Hepatocyte (in vitro differentiated cells): Measurements from ENCODE around the gene SCFD2. TPM values are rescaled to one million over a fixed set of nuclear protein-coding genes. Genes with fewer than 3 reads are reported as not detected.
"Not testable (repeated sequence)": the region's sequence is repeated elsewhere in the genome, so short reads cannot be mapped to it uniquely, and the experiment has no call there.

Experiments used
- DNase-seq: peaks from one replicate; pipeline ENCODE4 v3.0.0-alpha.2; 2016; ENCODE audit warnings: low spot score
- H2AFZ ChIP-seq: fragments of 200-600 bp; sonication (generic); 2 replicates; pipeline ENCODE4 v1.6.0; 2016; ENCODE audit warnings: antibody characterized with exemption, mild to moderate bottlenecking
- H3K27ac ChIP-seq: fragments of 200-600 bp; sonication (generic); 2 replicates; pipeline ENCODE4 v1.5.1; 2016; ENCODE audit warnings: mild to moderate bottlenecking
- H3K27me3 ChIP-seq: fragments of 200-600 bp; sonication (generic); 2 replicates; pipeline ENCODE4 v1.6.1; 2016
- H3K36me3 ChIP-seq: fragments of 200-600 bp; sonication (generic); replicated peaks from 2 replicates; pipeline ENCODE4 v1.5.1; 2016; ENCODE audit warnings: low read depth; ENCODE audit not compliant: insufficient read depth
- H3K4me1 ChIP-seq: fragments of 200-600 bp; sonication (generic); 2 replicates; pipeline ENCODE4 v1.5.1; 2016; ENCODE audit warnings: mild to moderate bottlenecking, moderate library complexity; ENCODE audit not compliant: insufficient read depth
- H3K4me2 ChIP-seq: fragments of 200-600 bp; sonication (generic); 2 replicates; pipeline ENCODE4 v1.6.0; 2016
- H3K4me3 ChIP-seq: fragments of 200-600 bp; sonication (generic); 2 replicates; pipeline ENCODE4 v1.5.1; 2016; ENCODE audit warnings: mild to moderate bottlenecking
- H3K79me2 ChIP-seq: fragments of 200-600 bp; sonication (generic); 2 replicates; pipeline ENCODE4 v1.6.0; 2017; ENCODE audit warnings: mild to moderate bottlenecking
- H3K9me2 ChIP-seq: fragments of 200-600 bp; sonication (generic); replicated peaks from 2 replicates; pipeline ENCODE4 v1.6.0; 2017; ENCODE audit warnings: mild to moderate bottlenecking; ENCODE audit not compliant: insufficient read depth
- H3K9me3 ChIP-seq: fragments of 200-600 bp; sonication (generic); 2 replicates; pipeline ENCODE4 v1.5.1; 2016; ENCODE audit warnings: low read depth, mild to moderate bottlenecking
- H4K20me1 ChIP-seq: fragments of 200-600 bp; sonication (generic); 2 replicates; pipeline ENCODE4 v1.6.0; 2016; ENCODE audit warnings: mild to moderate bottlenecking; ENCODE audit not compliant: insufficient read depth, poor library complexity, severe bottlenecking
- EZH2 ChIP-seq: fragments of 200-600 bp; sonication (generic); IDR thresholded peaks from 2 replicates; pipeline ENCODE4 v1.6.1; 2016; ENCODE audit warnings: antibody characterized with exemption, mild to moderate bottlenecking, borderline replicate concordance
- EZH2phosphoT487 ChIP-seq: fragments of 200-600 bp; sonication (generic); IDR thresholded peaks from one replicate; pipeline ENCODE4 v1.6.1; 2018; ENCODE audit warnings: antibody characterized with exemption, mild to moderate bottlenecking, low read depth, moderate library complexity; ENCODE audit not compliant: unreplicated experiment, severe bottlenecking
- WGBS: methylation state at CpG from one replicate; pipeline ENCODE4 v1.1.6; 2016; ENCODE audit warnings: low lambda C conversion rate; ENCODE audit errors: missing lambda C conversion rate; 5-methylcytosine and 5-hydroxymethylcytosine counted together
- polyA plus RNA-seq: library from polyadenylated mRNA; unstranded; fragments of >200 nt; fragmentation: Nextera tagmentation; extraction: Ambion mirVana; gene quantifications from 2 replicates; pipeline ENCODE4 v1.2.1, GENCODE V29; 2016
- total RNA-seq: library from RNA; depleted of rRNA; stranded (reverse); fragments of >200 nt; gene quantifications from 2 replicates; pipeline ENCODE4 v1.2.3, GENCODE V29; 2014
- TF ChIP-seq, protein P1 (sequence below): fragments of 200-600 bp; sonication (generic); IDR thresholded peaks from 2 replicates; pipeline ENCODE4 v1.5.1; 2016; ENCODE audit warnings: antibody characterized with exemption, mild to moderate bottlenecking; ENCODE audit not compliant: poor library complexity

SCFD2 gene
- total and polyA plus RNA-seq, 2 experiments from 2014 or later = 8.4 to 15.7 TPM

DNA sequence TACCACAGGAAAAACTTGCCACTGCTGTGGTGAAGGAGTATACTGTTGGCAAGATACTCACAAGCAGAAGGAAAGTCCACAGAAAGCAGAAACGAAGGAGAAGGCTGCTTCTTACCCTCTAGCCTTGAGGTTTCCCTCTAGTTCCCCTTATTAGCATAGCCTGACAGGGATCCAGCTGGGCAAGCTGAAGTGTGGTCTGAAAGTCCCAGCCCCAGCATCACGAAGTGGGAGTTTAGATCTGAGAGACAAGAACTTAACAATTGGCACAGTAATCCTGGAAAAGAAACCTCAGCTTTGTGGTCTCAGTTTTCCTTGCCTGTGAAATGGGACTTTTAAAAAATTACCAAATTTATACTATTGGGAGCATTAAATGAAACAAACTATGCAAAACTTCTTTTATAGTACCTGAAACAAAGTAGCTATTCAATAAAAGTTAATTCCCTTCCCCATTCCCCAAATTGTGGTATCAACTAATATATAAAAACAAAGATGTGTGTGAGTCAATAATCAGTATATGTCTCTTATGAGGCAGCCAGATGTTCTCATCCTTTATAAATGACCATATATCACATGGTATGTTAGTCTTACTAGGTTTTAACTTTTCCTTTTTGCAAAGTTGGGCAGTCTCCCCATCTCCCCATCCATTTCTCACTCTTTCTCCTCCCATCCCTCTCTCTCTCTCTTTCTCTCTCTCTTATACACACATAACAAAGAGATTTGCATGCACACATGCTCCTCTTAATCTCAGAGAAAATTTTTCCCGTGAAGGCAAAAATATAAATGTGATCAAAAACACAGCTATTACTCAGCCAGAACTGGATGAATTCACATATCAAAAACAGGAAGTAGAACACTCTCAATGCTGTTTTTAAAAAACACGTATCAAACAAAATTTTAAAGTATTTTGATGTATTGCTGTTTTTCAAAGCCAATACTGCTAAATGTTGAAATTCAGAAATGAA lies 57.8 kb downstream of the SCFD2 start:
- no peak overlapping the region for H3K4me3 ChIP-seq
- no peaks in the 10 kb centered on the region for H3K9me2 ChIP-seq
- no peak overlapping the region for H3K27ac ChIP-seq
- H3K4me2 ChIP-seq = no peak overlapping the region
- H3K4me1 ChIP-seq = no peaks in the 10 kb centered on the region
- TF ChIP-seq, protein P1, sequence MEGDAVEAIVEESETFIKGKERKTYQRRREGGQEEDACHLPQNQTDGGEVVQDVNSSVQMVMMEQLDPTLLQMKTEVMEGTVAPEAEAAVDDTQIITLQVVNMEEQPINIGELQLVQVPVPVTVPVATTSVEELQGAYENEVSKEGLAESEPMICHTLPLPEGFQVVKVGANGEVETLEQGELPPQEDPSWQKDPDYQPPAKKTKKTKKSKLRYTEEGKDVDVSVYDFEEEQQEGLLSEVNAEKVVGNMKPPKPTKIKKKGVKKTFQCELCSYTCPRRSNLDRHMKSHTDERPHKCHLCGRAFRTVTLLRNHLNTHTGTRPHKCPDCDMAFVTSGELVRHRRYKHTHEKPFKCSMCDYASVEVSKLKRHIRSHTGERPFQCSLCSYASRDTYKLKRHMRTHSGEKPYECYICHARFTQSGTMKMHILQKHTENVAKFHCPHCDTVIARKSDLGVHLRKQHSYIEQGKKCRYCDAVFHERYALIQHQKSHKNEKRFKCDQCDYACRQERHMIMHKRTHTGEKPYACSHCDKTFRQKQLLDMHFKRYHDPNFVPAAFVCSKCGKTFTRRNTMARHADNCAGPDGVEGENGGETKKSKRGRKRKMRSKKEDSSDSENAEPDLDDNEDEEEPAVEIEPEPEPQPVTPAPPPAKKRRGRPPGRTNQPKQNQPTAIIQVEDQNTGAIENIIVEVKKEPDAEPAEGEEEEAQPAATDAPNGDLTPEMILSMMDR = no peak
- no peak for TF ChIP-seq EZH2phosphoT487
- no peak for TF ChIP-seq EZH2
- 82% methylated on average over 4 of the region's 4 CpGs for WGBS
- H3K79me2 ChIP-seq = no peaks in the 10 kb centered on the region
- no peaks in the 10 kb centered on the region for H3K27me3 ChIP-seq
- no peaks in the 10 kb centered on the region for H3K9me3 ChIP-seq
- no peak for DNase-seq
- no peaks in the 10 kb centered on the region for H3K36me3 ChIP-seq
- H2AFZ ChIP-seq = no peak overlapping the region
- H4K20me1 ChIP-seq = no peaks in the 10 kb centered on the region

DNA sequence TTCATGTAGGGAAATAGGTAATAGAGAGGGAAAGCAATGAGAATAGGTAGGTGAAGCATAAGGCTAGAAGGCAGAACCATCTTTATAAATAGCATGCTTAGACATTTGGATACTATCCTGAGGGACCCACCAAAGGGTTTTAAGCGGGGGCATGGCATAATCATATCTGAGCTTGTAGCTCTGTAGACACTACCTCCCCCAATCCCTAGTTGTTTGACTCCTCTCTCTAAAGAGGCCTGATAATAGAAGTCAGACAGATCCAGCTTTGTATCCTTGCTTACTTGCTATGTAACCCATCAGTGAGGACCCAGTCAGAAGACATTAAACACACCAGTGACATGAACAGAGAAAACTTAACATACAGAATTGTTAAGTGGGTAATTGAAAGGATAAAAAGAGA lies 58.7 kb downstream of the SCFD2 start:
- Histone ChIP-seq H3K9me3 (no peaks in the 10 kb centered on the region), H3K4me3 (no peak overlapping the region), H3K27me3 (no peaks in the 10 kb centered on the region), H3K4me2 (no peak overlapping the region), H2AFZ (no peak overlapping the region), H3K79me2 (no peaks in the 10 kb centered on the region), H3K27ac (no peak overlapping the region), H3K9me2 (no peaks in the 10 kb centered on the region), H3K36me3 (no peaks in the 10 kb centered on the region), H3K4me1 (no peaks in the 10 kb centered on the region), H4K20me1 (no peaks in the 10 kb centered on the region)
- no peak for DNase-seq
- 100% methylated on average over 1 of the region's 1 CpG for WGBS
- TF ChIP-seq EZH2phosphoT487 (no peak), EZH2 (no peak)
- TF ChIP-seq, protein P1 = no peak

DNA sequence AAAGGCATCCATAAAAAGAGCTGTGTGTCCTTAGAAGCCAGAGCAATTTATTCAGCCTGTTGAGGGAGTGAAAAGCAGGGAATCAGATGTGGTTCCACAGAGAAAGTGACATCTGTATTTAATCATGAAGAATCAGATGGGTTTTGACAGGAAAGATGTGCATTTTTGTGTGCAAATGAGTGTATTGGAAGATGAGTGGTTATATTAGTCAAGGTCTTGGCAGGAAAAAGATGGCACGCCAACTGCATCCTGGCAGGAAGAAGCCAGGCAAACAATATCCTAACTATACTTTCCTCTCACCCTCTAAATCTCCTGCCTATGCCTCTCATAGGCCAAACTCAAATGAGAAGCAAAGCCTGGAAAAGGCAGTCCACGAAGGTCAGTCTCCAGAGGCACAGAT lies 59.1 kb downstream of the SCFD2 start:
- WGBS = 79% methylated on average over 2 of the region's 2 CpGs

DNA sequence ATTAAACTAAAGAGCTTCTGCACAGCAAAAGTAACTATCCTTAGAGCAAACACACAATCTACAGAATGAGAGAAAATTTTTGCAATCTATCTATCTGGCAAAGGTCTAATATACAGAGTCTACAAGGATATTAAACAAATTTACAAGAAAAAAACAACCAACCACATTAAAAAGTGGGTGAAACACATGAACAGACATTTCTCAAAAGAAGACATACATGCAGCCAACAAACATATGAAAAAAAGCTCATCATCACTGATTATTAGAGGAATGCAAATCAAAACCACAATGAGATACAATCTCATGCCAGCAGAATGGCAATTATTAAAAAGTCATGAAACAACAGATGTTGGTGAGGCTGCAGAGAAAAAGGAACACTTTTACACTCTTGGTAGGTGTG lies 73.7 kb downstream of the SCFD2 start:
- not testable (repeated sequence) for H4K20me1 ChIP-seq, H3K9me2 ChIP-seq, H3K4me1 ChIP-seq, DNase-seq, H3K4me3 ChIP-seq, H2AFZ ChIP-seq, H3K79me2 ChIP-seq, H3K9me3 ChIP-seq, H3K36me3 ChIP-seq, H3K4me2 ChIP-seq, H3K27me3 ChIP-seq, H3K27ac ChIP-seq

More for the DNA sequence above, 59.1 kb downstream of the SCFD2 start:
- H4K20me1 ChIP-seq = no peaks in the 10 kb centered on the region
- no peaks in the 10 kb centered on the region for H3K27me3 ChIP-seq
- H3K9me2 ChIP-seq = no peaks in the 10 kb centered on the region
- no peak for DNase-seq
- no peaks in the 10 kb centered on the region for H3K79me2 ChIP-seq
- no peak overlapping the region for H3K4me3 ChIP-seq
- no peaks in the 10 kb centered on the region for H3K36me3 ChIP-seq
- H3K9me3 ChIP-seq = no peaks in the 10 kb centered on the region
- no peak overlapping the region for H3K27ac ChIP-seq
- H2AFZ ChIP-seq = no peak overlapping the region
- H3K4me1 ChIP-seq = no peaks in the 10 kb centered on the region
- no peak overlapping the region for H3K4me2 ChIP-seq
- TF ChIP-seq, protein P1 = no peak
- TF ChIP-seq EZH2phosphoT487 (no peak), EZH2 (no peak)
